GM12874 (cell line): ENCODE data around the gene WDR87.

Experiments used
- CTCF ChIP-seq: IDR thresholded peaks from 2 replicates; pipeline ENCODE4 v1.5.1; 2011; ENCODE audit warnings: low read depth, mild to moderate bottlenecking, control low read depth, low read length, moderate library complexity; ENCODE audit not compliant: insufficient read depth

Gene WDR87

GRCh38 chr19:37869766-37870340 is 36.5 kb downstream of the WDR87 start:
- no peak for TF ChIP-seq CTCF

- no peak for TF ChIP-seq CTCF
Measured at GRCh38 chr19:37867831-37868230, 38.6 kb downstream of the WDR87 start.

- TF ChIP-seq CTCF: no peak
Measured at GRCh38 chr19:37864501-37864900, 41.9 kb downstream of the WDR87 start.

- no peak for TF ChIP-seq CTCF
Measured at GRCh38 chr19:37855098-37855497, 51.3 kb downstream of the WDR87 start.

- no peak for TF ChIP-seq CTCF
Measured at GRCh38 chr19:37845932-37846331, 60.5 kb downstream of the WDR87 start.
